Astrocyte (in vitro differentiated cells and primary cell): ENCODE measurements around the gene ARMC9. TPM values are rescaled to one million over a fixed set of nuclear protein-coding genes. Genes with fewer than 3 reads are reported as not detected.
A peak's percentile ranks its signal among the peaks of the same experiment; 100 is the strongest.

ENCODE experiments used
- DNase-seq: peaks from one replicate; pipeline ENCODE4 v3.0.0-alpha.2; 2010; ENCODE audit warnings: low read depth
- FAIRE-seq: peaks from 2 replicates; lab custom pipeline; 2011; peaks lifted over from hg19 to GRCh38; lab: Jason Lieb, UNC
- H2AFZ ChIP-seq: 2 replicates; pipeline ENCODE4 v1.6.0; 2012; ENCODE audit warnings: low read depth, low read length, inconsistent platforms
- H3K27ac ChIP-seq: 2 replicates; pipeline ENCODE4 v1.5.1; 2011; ENCODE audit warnings: low read depth, low read length, inconsistent platforms
- H3K27me3 ChIP-seq: 2 replicates; pipeline ENCODE4 v1.6.0; 2011; ENCODE audit warnings: low read length, inconsistent platforms; ENCODE audit not compliant: insufficient read depth
- H3K36me3 ChIP-seq: 2 replicates; pipeline ENCODE4 v1.5.1; 2011; ENCODE audit warnings: low read length, inconsistent platforms; ENCODE audit not compliant: insufficient read depth
- H3K4me1 ChIP-seq: 2 replicates; pipeline ENCODE4 v1.5.1; 2011; ENCODE audit warnings: low read length, inconsistent platforms; ENCODE audit not compliant: insufficient read depth
- H3K4me2 ChIP-seq: 2 replicates; pipeline ENCODE4 v1.6.0; 2012; ENCODE audit warnings: low read length, inconsistent platforms
- H3K4me3 ChIP-seq: 2 replicates; pipeline ENCODE4 v1.5.1; 2011; ENCODE audit warnings: low read depth, mild to moderate bottlenecking, low read length, inconsistent platforms; ENCODE audit not compliant: insufficient read depth
- H3K79me2 ChIP-seq: 2 replicates; pipeline ENCODE4 v1.6.0; 2012; ENCODE audit warnings: mild to moderate bottlenecking, low read length, inconsistent platforms; ENCODE audit not compliant: insufficient read depth
- H3K9ac ChIP-seq: 2 replicates; pipeline ENCODE4 v1.6.0; 2012; ENCODE audit warnings: mild to moderate bottlenecking, low read length, inconsistent platforms
- H3K9me3 ChIP-seq: 2 replicates; pipeline ENCODE4 v1.5.1; 2012; ENCODE audit warnings: low read depth, mild to moderate bottlenecking, low read length, inconsistent platforms; ENCODE audit not compliant: insufficient read depth
- H4K20me1 ChIP-seq: 2 replicates; pipeline ENCODE4 v1.6.0; 2012; ENCODE audit warnings: low read length, inconsistent platforms; ENCODE audit not compliant: insufficient read depth
- H3K27ac Mint-ChIP-seq: one replicate; pipeline ENCODE4 v1.8.0; 2021; ENCODE audit warnings: mild to moderate bottlenecking, mixed read lengths; ENCODE audit not compliant: unreplicated experiment
- H3K27me3 Mint-ChIP-seq: one replicate; pipeline ENCODE4 v1.8.0; 2021; ENCODE audit warnings: low read depth, mixed read lengths; ENCODE audit not compliant: unreplicated experiment
- H3K36me3 Mint-ChIP-seq: one replicate; pipeline ENCODE4 v1.8.0; 2021; ENCODE audit warnings: low read depth, mixed read lengths; ENCODE audit not compliant: unreplicated experiment
- H3K4me1 Mint-ChIP-seq: one replicate; pipeline ENCODE4 v1.8.0; 2021; ENCODE audit warnings: low read depth, mixed read lengths; ENCODE audit not compliant: unreplicated experiment
- H3K4me3 Mint-ChIP-seq: one replicate; pipeline ENCODE4 v1.8.0; 2021; ENCODE audit warnings: mild to moderate bottlenecking, moderate library complexity, mixed read lengths; ENCODE audit not compliant: unreplicated experiment
- H3K9me3 Mint-ChIP-seq: one replicate; pipeline ENCODE4 v1.8.0; 2021; ENCODE audit warnings: mild to moderate bottlenecking, mixed read lengths; ENCODE audit not compliant: unreplicated experiment
- EZH2 ChIP-seq: IDR thresholded peaks from 2 replicates; pipeline ENCODE4 v1.6.1; 2012; ENCODE audit warnings: mild to moderate bottlenecking, low read length, inconsistent platforms; ENCODE audit not compliant: insufficient read depth
- total RNA-seq: library from RNA; stranded (reverse); gene quantifications from 2 replicates; pipeline ENCODE4 v1.2.1, GENCODE V29; 2021
- TF ChIP-seq, protein P1 (sequence below): IDR thresholded peaks from 2 replicates; pipeline ENCODE4 v1.5.1; 2011; ENCODE audit warnings: low read depth, mild to moderate bottlenecking, inconsistent platforms, low read length, moderate library complexity; ENCODE audit not compliant: insufficient read depth

ARMC9 gene
- total RNA-seq, 1 donor from 2014 or later: 52.4 TPM

DNA sequence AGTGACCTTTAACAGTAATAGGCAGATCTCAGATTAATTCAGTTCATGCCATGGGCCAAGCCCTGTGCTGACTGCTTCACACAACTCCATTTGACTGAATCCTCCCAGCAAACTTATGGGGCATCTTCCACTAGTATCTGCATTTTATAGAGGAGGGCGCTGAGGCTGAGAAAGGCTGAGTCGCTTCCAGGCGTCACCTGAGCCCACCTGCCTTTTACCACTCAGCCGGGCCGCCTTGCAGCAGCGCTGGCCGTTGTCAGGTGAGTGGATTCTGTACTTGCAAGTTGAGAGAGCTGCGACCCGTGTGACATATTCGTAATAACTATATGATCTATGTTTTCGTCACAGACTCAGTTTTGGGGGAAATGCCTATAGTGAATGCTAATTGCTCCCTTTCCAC, 137.8 kb downstream of the ARMC9 start:
- peaks cover 10% of the 10 kb centered on the region for H3K4me1 ChIP-seq
- no peak for DNase-seq
- no peaks in the 10 kb centered on the region for H3K79me2 ChIP-seq
- H3K27me3 ChIP-seq: no peaks in the 10 kb centered on the region
- Mint-ChIP-seq H3K27ac (no peak overlapping the region), H3K4me1 (no peaks in the 10 kb centered on the region), H3K36me3 (peaks cover 30% of the 10 kb centered on the region), H3K4me3 (peak overlapping the region; percentile 62), H3K27me3 (no peaks in the 10 kb centered on the region), H3K9me3 (no peaks in the 10 kb centered on the region)
- no peak overlapping the region for H3K27ac ChIP-seq
- TF ChIP-seq EZH2: no peak
- H3K9ac ChIP-seq: no peak overlapping the region
- peaks cover 6% of the 10 kb centered on the region for H4K20me1 ChIP-seq
- no peak overlapping the region for H2AFZ ChIP-seq
- no peaks in the 10 kb centered on the region for H3K9me3 ChIP-seq
- no peak overlapping the region for H3K4me3 ChIP-seq
- H3K4me2 ChIP-seq: no peak overlapping the region
- H3K36me3 ChIP-seq: peaks cover 5% of the 10 kb centered on the region
- FAIRE-seq: no peak

DNA sequence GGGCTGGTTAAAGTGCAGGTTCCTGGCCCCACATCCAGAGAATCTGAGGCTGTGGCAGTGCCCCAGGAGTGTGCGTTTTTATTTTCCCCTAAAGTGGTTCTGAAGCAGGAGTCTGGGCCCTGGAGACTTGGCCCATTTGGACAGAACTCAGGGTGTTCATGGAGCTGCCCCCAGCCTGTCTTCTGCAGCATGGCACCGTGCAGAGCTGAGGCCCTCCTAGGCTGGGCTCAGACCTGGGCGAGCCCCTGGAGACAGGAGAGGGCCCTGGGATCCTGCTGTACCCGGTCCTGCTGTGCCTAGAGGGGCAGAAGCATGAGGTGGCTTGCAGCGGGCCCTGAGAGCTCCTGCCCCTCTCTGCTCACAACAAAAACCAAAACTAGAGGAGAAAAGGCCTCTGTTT, 138.3 kb downstream of the ARMC9 start:
- Histone ChIP-seq H4K20me1 (peaks cover 6% of the 10 kb centered on the region), H3K36me3 (peaks cover 5% of the 10 kb centered on the region), H3K79me2 (no peaks in the 10 kb centered on the region), H3K4me3 (no peak overlapping the region), H2AFZ (no peak overlapping the region), H3K4me2 (no peak overlapping the region), H3K9ac (no peak overlapping the region), H3K4me1 (peaks cover 10% of the 10 kb centered on the region), H3K27ac (no peak overlapping the region), H3K27me3 (no peaks in the 10 kb centered on the region), H3K9me3 (no peaks in the 10 kb centered on the region)
- Mint-ChIP-seq H3K4me3 (no peak overlapping the region), H3K9me3 (no peaks in the 10 kb centered on the region), H3K27ac (no peak overlapping the region), H3K4me1 (no peaks in the 10 kb centered on the region), H3K27me3 (no peaks in the 10 kb centered on the region), H3K36me3 (peaks cover 28% of the 10 kb centered on the region)
- TF ChIP-seq, protein P1, sequence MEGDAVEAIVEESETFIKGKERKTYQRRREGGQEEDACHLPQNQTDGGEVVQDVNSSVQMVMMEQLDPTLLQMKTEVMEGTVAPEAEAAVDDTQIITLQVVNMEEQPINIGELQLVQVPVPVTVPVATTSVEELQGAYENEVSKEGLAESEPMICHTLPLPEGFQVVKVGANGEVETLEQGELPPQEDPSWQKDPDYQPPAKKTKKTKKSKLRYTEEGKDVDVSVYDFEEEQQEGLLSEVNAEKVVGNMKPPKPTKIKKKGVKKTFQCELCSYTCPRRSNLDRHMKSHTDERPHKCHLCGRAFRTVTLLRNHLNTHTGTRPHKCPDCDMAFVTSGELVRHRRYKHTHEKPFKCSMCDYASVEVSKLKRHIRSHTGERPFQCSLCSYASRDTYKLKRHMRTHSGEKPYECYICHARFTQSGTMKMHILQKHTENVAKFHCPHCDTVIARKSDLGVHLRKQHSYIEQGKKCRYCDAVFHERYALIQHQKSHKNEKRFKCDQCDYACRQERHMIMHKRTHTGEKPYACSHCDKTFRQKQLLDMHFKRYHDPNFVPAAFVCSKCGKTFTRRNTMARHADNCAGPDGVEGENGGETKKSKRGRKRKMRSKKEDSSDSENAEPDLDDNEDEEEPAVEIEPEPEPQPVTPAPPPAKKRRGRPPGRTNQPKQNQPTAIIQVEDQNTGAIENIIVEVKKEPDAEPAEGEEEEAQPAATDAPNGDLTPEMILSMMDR: no peak
- TF ChIP-seq EZH2: no peak
- DNase-seq (no peak), FAIRE-seq (no peak)

DNA sequence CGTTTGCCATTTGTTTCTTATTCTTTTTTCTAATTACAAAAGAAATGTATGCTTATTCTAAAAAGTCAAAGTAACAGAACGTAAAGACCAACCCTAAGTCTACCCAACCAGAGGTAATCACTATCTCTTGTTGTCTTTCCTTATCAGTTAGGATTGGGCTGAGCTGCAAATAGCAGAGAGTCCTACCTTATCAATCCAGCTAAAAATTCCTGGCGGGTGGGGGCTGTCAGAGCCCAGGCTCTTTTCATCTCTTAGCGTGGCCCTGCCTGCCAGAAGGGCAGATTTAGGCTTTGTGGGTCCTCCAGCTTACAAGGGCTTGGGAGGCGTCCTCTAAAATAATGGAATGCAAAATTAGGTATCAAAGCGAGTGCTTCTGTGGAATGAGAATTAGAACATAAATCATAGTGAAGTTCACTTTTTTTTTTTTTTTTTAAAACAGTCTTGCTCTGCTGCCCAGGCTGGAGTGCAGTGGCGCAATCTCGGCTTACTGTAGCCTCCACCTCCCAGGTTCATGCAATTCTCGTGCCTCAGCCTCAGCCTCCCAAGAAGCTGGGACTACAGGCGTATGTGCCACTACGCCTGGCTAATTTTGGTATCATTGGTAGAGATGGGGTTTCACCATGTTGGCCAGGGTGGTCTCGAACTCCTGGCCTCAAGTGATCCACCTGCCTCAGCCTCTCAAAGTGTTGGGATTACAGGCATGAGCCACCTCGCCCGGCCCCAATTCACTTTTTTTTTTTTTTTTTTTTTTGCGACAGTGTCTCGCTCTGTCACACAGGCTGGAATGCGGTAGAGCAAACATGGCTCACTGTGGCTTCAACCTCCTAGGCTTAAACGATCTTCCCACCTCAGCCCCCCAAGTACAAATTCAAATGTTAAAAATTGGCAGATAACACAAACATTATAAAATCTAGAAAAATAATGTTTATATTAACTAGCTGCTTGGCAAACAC, 139.7 kb downstream of the ARMC9 start:
- Mint-ChIP-seq H3K4me3 (no peak overlapping the region), H3K36me3 (peaks cover 17% of the 10 kb centered on the region), H3K4me1 (peaks cover 2% of the 10 kb centered on the region), H3K27ac (no peak overlapping the region), H3K9me3 (no peaks in the 10 kb centered on the region), H3K27me3 (no peaks in the 10 kb centered on the region)
- Histone ChIP-seq H3K27ac (no peak overlapping the region), H3K36me3 (no peaks in the 10 kb centered on the region), H3K27me3 (no peaks in the 10 kb centered on the region), H3K4me3 (no peak overlapping the region), H3K4me2 (no peak overlapping the region), H2AFZ (no peak overlapping the region), H3K9me3 (no peaks in the 10 kb centered on the region), H3K9ac (no peak overlapping the region), H3K4me1 (peaks cover under 1% of the 10 kb centered on the region), H4K20me1 (peaks cover 6% of the 10 kb centered on the region), H3K79me2 (no peaks in the 10 kb centered on the region)
- TF ChIP-seq EZH2: no peak
- TF ChIP-seq, protein P1: no peak
- FAIRE-seq (no peak), DNase-seq (no peak)
